Heart right ventricle (tissue), 16 donors: ENCODE measurements around the gene ULK4. TPM values are rescaled to one million over a fixed set of nuclear protein-coding genes. Genes with fewer than 3 reads are reported as not detected.
A peak's percentile ranks its signal among the peaks of the same experiment; 100 is the strongest.

Experiments
- ATAC-seq, 8 donors: fragments of 200-7000 bp; cut with Tn5 transposase; one replicate each; pipeline ENCODE4 v1.9.1; 2020; ENCODE audit warnings: mild to moderate bottlenecking in 8 of 8, moderate library complexity in 8 of 8, moderate number of reproducible peaks in 1 of 8
- DNase-seq, 2 donors: peaks; one replicate each; pipeline ENCODE4 v3.0.0-alpha.2; 2020
- H3K27ac ChIP-seq, 10 donors: fragments of 200-600 bp; sonication (generic) in 2 of 10; one replicate each; pipeline versions ENCODE4 v1.5.0 to v1.8.0; 2020 to 2022; ENCODE audit warnings: mild to moderate bottlenecking in 3 of 10
- H3K27me3 ChIP-seq, 7 donors: fragments of 200-600 bp; one replicate each; pipeline ENCODE4 v1.8.0; 2021 to 2022; ENCODE audit warnings: mild to moderate bottlenecking in 2 of 7
- H3K36me3 ChIP-seq, 9 donors: fragments of 200-600 bp; sonication (generic) in 1 of 9; one replicate each; pipeline versions ENCODE4 v1.5.0 to v1.8.0; 2020 to 2022; ENCODE audit warnings: mild to moderate bottlenecking in 2 of 9
- H3K4me1 ChIP-seq, 9 donors: fragments of 200-600 bp; sonication (generic) in 1 of 9; one replicate each; pipeline versions ENCODE4 v1.5.0 to v1.8.0; 2020 to 2022; ENCODE audit warnings: mild to moderate bottlenecking in 4 of 9
- H3K4me3 ChIP-seq, 10 donors: fragments of 200-600 bp; sonication (generic) in 2 of 10; one replicate each; pipeline versions ENCODE4 v1.5.0 to v1.8.0; 2020 to 2022; ENCODE audit warnings: mild to moderate bottlenecking in 7 of 10, moderate library complexity in 2 of 10
- H3K9me3 ChIP-seq, 11 donors: fragments of 200-600 bp in 10 of 11; sonication (generic) in 2 of 11; one replicate each; pipeline versions ENCODE4 v1.5.0 to v1.8.0; 2013 to 2022; ENCODE audit warnings: mild to moderate bottlenecking in 2 of 11, control low read depth in 1 of 11, moderate library complexity in 1 of 11
- CTCF ChIP-seq, 9 donors: fragments of 200-600 bp; sonication (generic) in 2 of 9; IDR thresholded peaks; one replicate each; pipeline versions ENCODE4 v1.5.0 to v1.8.0; 2021 to 2022; ENCODE audit warnings: antibody characterized with exemption in 9 of 9, mild to moderate bottlenecking in 5 of 9, moderate library complexity in 1 of 9
- WGBS, 2 donors: extraction: QIAGEN DNeasy Blood & Tissue Kit; methylation state at CpG; one replicate each; pipeline ENCODE4 v1.1.7; 2013; ENCODE audit warnings: inconsistent platforms in 1 of 2; 5-methylcytosine and 5-hydroxymethylcytosine counted together
- intact Hi-C, 10 donors: fragments of 100-400 bp; cut with DNase I; formaldehyde crosslinking; loops; one replicate each; pipeline versions ENCODE4 v1.11.1 to v1.14.2; 2022
- polyA plus RNA-seq, 2 donors: library from polyadenylated mRNA; stranded (reverse); fragments of 200-250 nt; gene quantifications; one replicate each; pipeline ENCODE4 v1.2.3, GENCODE V29; 2013
- total RNA-seq, 10 donors: library from RNA; stranded (reverse); fragmentation: NEBNext Ultra II Directional in 3 of 10; extraction: Animal tissue kit (Norgen Biotek cat#: 25700) in 3 of 10; gene quantifications; one replicate each; pipeline versions ENCODE4 v1.2.1 to v1.2.4, GENCODE V29; 2021 to 2023
- donor health status: Arrhythmogenic right ventricular cardiomyopathy.
- donor health status: ischemic (EF 13 %, LVEDD 7.1; RV severe dilation, severe dysfunction).
- donor health status: healthy with polysubstance abuse.
- donor health status: DM: no; HTN: yes; CAD: no.
- donor health status: DM: no; HTN: no; CAD: no.
- donor health status: ischemic (EF 25% LVEDD 6.9; RV normal size, moderate dysfunction).
- donor health status: ischemic (EF 25% LVEDD 5.7; RV mildly dilated, moderate dysfunction).
- donor health status: healthy.
- donor health status: DM: yes; HTN: yes; CAD: no.
- donor health status: Ischemic cardiomyopathy.
- donor health status: ischemic (EF 35%, LVEDD 5.7; RV mildly dilated, moderate dysfunction).
- donor health status: nonischemic (EF 11% LVEDD 7.7; RV severe dilation, severe dysfunction).
- donor health status: DM: yes; HTN: yes; CAD: no.
- donor health status: PGD.
- donor health status: ischemic (EF 29% LVEDD 5.4; RV normal size, mild dysfunction).
- donor health status: nonischemic (EF 23%, LVEDD 6.1; RV moderate dilation, normal function).

The ULK4 gene
- total and polyA plus RNA-seq, 12 donors = 1.4 to 11.4 (median 2.6) TPM

- intact Hi-C loops = no loop called here
- Histone ChIP-seq H3K27me3 (no peaks in the 10 kb centered on the region), H3K4me3 (no peak overlapping the region), H3K9me3 (no peaks in the 10 kb centered on the region), H3K27ac (no peak overlapping the region), H3K4me1 (no peaks in the 10 kb centered on the region), H3K36me3 (no peaks in the 10 kb centered on the region)
- WGBS, 2 donors = 58 to 65% methylated on average over 1 of the region's 1 CpG
- DNase-seq (no peak), ATAC-seq (no peak)
- no peak for TF ChIP-seq CTCF (IDR thresholded peaks at IDR 0.05)
Measured at GRCh38 chr3:41601404-41601987, 360.4 kb downstream of the ULK4 start.

DNA sequence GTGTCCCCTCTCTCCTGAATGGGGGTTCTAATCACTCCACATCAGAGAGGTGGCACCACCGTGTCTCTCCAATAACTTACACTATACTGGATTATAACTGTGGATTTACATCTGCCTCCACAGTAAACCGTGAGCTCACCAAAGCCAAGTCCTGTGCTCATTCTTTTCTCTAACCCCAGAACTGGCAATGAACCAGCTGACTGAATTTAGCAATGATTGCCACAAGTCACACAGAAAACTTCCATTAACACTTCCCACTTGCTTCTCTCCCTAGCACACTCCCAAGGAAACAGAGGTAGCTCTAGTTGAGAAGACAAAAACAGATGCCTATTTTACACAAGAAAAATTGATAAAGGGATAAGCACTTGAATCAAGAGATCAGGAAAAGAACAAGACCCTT, 361.3 kb downstream of the ULK4 start:
- ATAC-seq = no peak
- Histone ChIP-seq H3K27me3 (no peaks in the 10 kb centered on the region), H3K36me3 (no peaks in the 10 kb centered on the region), H3K4me1 (no peaks in the 10 kb centered on the region), H3K27ac (no peak overlapping the region), H3K4me3 (no peak overlapping the region), H3K9me3 (no peaks in the 10 kb centered on the region)
- intact Hi-C loops = no loop called here
- no peak for DNase-seq
- TF ChIP-seq CTCF (IDR thresholded peaks at IDR 0.05) = no peak
- 73 to 88% methylated on average over 2 of the region's 2 CpGs for WGBS, 2 donors

GRCh38 chr3:41599127-41599484, 362.8 kb downstream of the ULK4 start:
- H3K36me3 ChIP-seq = no peaks in the 10 kb centered on the region
- no peak overlapping the region for H3K4me3 ChIP-seq
- H3K9me3 ChIP-seq = no peaks in the 10 kb centered on the region
- H3K4me1 ChIP-seq = no peaks in the 10 kb centered on the region
- WGBS, 2 donors = 20 to 38% methylated on average over 1 of the region's 1 CpG
- no peaks in the 10 kb centered on the region for H3K27me3 ChIP-seq
- H3K27ac ChIP-seq = no peak overlapping the region
- TF ChIP-seq CTCF (IDR thresholded peaks at IDR 0.05) = no peak
- intact Hi-C loops = no loop called here
- ATAC-seq (no peak), DNase-seq (no peak)

DNA sequence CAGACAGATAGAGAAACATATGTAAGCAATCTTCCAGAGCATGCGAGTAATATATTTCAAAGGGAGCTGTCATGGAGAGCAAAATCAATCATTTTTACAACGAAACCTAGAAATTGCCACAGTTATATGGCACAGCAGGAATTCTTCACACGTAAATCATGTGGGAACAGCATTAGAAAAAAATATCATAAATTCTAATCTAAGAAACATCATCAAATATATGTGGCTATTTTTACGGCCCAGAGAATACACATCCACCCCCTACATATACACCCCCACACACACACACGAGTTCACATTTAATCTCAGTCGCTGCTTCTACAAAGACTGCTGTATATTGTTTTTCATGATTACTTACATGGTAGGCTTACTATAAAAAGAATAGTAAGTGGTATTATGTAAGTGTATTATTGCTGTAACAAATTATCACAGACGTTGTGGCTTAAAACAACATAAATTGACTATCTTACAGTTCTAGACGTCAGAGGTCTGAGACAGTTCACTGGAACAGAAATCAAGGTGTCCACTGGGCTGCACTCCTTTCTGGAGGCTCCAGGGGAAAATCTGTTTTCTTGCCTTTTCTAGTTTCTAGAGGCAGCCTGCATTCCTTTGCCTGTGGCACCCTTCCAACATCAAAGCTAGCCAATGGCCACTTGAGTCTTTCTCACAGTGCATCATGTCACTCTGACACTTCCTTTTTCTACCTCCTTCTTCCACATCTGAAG, 363.3 kb downstream of the ULK4 start:
- Histone ChIP-seq H3K4me3 (no peak overlapping the region), H3K36me3 (no peaks in the 10 kb centered on the region), H3K9me3 (no peaks in the 10 kb centered on the region), H3K27ac (no peak overlapping the region), H3K4me1 (no peaks in the 10 kb centered on the region), H3K27me3 (no peaks in the 10 kb centered on the region)
- DNase-seq = no peak
- WGBS, 2 donors = 51 to 59% methylated on average over 8 of the region's 8 CpGs
- intact Hi-C loops = no loop called here
- no peak for TF ChIP-seq CTCF (IDR thresholded peaks at IDR 0.05)
- peak in 1 of 8 donors; percentile 18 for ATAC-seq
